ENCODE results near the gene TNNT3. TPM values are rescaled to one million over a fixed set of nuclear protein-coding genes. Genes with fewer than 3 reads are reported as not detected.

TNNT3 gene
- polyA plus RNA-seq, 5 donors, result 2.5 to 291 (median 4.9) TPM

Other genes starting within 250 kb of the TNNT3 start
- gene KRTAP5-6, start 222.5 kb upstream of the TNNT3 start, polyA plus RNA-seq (ENCODE audit: insufficient read depth in 1 of 5, insufficient read length in 5 of 5, low replicate concordance in 1 of 5), result not detected
- under 1 TPM; 0.08 to 0.24 (median 0.10) TPM for gene IFITM10, start 169.1 kb upstream of the TNNT3 start, polyA plus RNA-seq (ENCODE audit: insufficient read depth in 1 of 5, insufficient read length in 5 of 5, low replicate concordance in 1 of 5)
- 100 to 1,000 TPM in 4 of 5 donors, 10 to 100 TPM in 1; 97.8 to 192 (median 126) TPM for gene CTSD, start 155.8 kb upstream of the TNNT3 start, polyA plus RNA-seq (ENCODE audit: insufficient read depth in 1 of 5, insufficient read length in 5 of 5, low replicate concordance in 1 of 5)
- gene SYT8, start 84.7 kb upstream of the TNNT3 start, polyA plus RNA-seq (ENCODE audit: insufficient read depth in 1 of 5, insufficient read length in 5 of 5, low replicate concordance in 1 of 5), result 1 to 10 TPM in 1 of 5 donors, under 1 TPM in 4; 0.15 to 1.2 (median 0.57) TPM
- 100 to 1,000 TPM in 1 of 5 donors, 1 to 10 TPM in 2, under 1 TPM in 2; 0.46 to 153 (median 1.5) TPM for gene TNNI2, start 80.7 kb upstream of the TNNT3 start, polyA plus RNA-seq (ENCODE audit: insufficient read depth in 1 of 5, insufficient read length in 5 of 5, low replicate concordance in 1 of 5)
- 1 to 10 TPM; 5.4 to 9.9 (median 7.6) TPM for gene LSP1, start 66.6 kb upstream of the TNNT3 start, polyA plus RNA-seq (ENCODE audit: insufficient read depth in 1 of 5, insufficient read length in 5 of 5, low replicate concordance in 1 of 5)
- gene PRR33, start 27.8 kb upstream of the TNNT3 start, polyA plus RNA-seq (ENCODE audit: insufficient read depth in 1 of 5, insufficient read length in 5 of 5, low replicate concordance in 1 of 5), result under 1 TPM; 0.05 to 0.47 (median 0.16) TPM
- 10 to 100 TPM; 33.3 to 60.5 (median 54.7) TPM for gene MRPL23, start 27.6 kb downstream of the TNNT3 start, polyA plus RNA-seq (ENCODE audit: insufficient read depth in 1 of 5, insufficient read length in 5 of 5, low replicate concordance in 1 of 5)
- gene H19, start 78.1 kb downstream of the TNNT3 start, polyA plus RNA-seq (ENCODE audit: insufficient read depth in 1 of 5, insufficient read length in 5 of 5, low replicate concordance in 1 of 5), result 1,000 to 10,000 TPM in 2 of 5 donors, 100 to 1,000 TPM in 3; 610 to 1,942 (median 947) TPM
- 100 to 1,000 TPM in 3 of 5 donors, 10 to 100 TPM in 2; 70.5 to 249 (median 102) TPM for gene IGF2, start 219.7 kb downstream of the TNNT3 start, polyA plus RNA-seq (ENCODE audit: insufficient read depth in 1 of 5, insufficient read length in 5 of 5, low replicate concordance in 1 of 5)
- not detected for gene INS, start 241.5 kb downstream of the TNNT3 start, polyA plus RNA-seq (ENCODE audit: insufficient read depth in 1 of 5, insufficient read length in 5 of 5, low replicate concordance in 1 of 5)

Data from right lung (tissue), 5 donors.